Effector memory CD8-positive, alpha-beta T cell (primary cell): ENCODE measurements around the gene CDH3.

Experiments
- ATAC-seq: fragments of 150-1000 bp; cut with Tn5 transposase; replicated peaks from 2 replicates; pipeline ENCODE4 v1.10.0; 2021; ENCODE audit warnings: mild to moderate bottlenecking, moderate library complexity
- DNase-seq, 3 experiments: peaks; one replicate each; pipeline ENCODE4 v3.0.0; 2021
- H3K27ac Mint-ChIP-seq, 2 donors: one replicate each; pipeline ENCODE4 v1.8.0; 2022; ENCODE audit warnings: mild to moderate bottlenecking in 2 of 2, mixed read lengths in 2 of 2, moderate library complexity in 2 of 2
- H3K27me3 Mint-ChIP-seq, 2 donors: one replicate each; pipeline ENCODE4 v1.8.0; 2022; ENCODE audit warnings: mixed read lengths in 2 of 2
- H3K36me3 Mint-ChIP-seq: one replicate; pipeline ENCODE4 v1.8.0; 2022; ENCODE audit warnings: mild to moderate bottlenecking, moderate library complexity, mixed read lengths; ENCODE audit not compliant: insufficient read depth
- H3K4me1 Mint-ChIP-seq, 2 donors: one replicate each; pipeline ENCODE4 v1.8.0; 2022; ENCODE audit warnings: low read depth in 2 of 2, mixed read lengths in 2 of 2
- H3K4me3 Mint-ChIP-seq, 2 donors: one replicate each; pipeline ENCODE4 v1.8.0; 2022; ENCODE audit warnings: mild to moderate bottlenecking in 2 of 2, mixed read lengths in 2 of 2, moderate library complexity in 2 of 2
- H3K9me3 Mint-ChIP-seq, 2 donors: one replicate each; pipeline ENCODE4 v1.8.0; 2022; ENCODE audit warnings: mixed read lengths in 2 of 2

The CDH3 gene

DNA sequence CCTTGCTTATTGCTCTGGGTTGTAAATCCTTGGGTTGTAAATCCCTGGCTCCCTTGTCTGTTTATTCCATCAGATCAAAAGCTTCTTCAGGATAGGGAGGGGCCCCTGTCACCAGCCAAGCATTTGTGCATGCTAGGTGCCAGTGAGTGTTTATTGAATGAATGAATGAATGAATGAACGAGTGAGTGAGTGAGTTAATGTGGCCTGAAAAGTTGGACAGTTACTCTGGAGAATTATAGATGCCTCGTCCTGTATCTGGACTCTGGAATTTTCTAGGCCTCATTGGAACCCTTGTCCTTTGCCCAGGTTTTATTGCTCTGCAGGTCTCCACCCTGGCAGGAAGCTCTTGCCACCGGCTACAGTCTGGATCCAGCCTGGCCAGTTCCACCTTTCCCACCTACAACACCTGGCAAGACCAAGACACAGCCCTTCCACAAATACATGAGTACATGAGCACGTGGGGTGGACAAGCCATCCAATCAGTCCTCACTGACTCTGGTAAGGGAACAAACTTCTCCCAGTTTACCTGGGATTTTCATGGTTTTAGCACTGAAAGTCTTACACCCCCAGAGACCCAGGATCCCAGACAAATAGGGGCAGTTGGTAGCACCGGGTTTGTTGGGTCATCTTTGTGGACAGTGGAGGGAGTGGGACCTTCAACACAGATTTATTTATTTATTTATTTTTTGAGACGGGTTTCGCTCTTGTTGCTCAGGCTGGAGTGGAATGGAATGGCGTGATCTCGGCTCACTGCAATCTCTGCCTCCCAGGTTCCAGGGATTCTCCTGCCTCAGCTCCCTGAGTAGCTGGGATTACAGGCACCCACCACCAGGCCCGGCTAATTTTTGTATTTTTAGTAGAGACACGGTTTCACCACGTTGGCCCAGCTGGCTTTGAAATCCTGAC, 77.3 kb downstream of the CDH3 start:
- no peak overlapping the region for H3K4me3 Mint-ChIP-seq
- peaks cover 0 to 5% of the 10 kb centered on the region in 2 donors for H3K4me1 Mint-ChIP-seq
- H3K27me3 Mint-ChIP-seq = peaks cover 0 to 9% of the 10 kb centered on the region in 2 donors
- DNase-seq = no peak
- H3K9me3 Mint-ChIP-seq = no peaks in the 10 kb centered on the region
- no peak overlapping the region for H3K27ac Mint-ChIP-seq
- no peak for ATAC-seq
- no peaks in the 10 kb centered on the region for H3K36me3 Mint-ChIP-seq

DNA sequence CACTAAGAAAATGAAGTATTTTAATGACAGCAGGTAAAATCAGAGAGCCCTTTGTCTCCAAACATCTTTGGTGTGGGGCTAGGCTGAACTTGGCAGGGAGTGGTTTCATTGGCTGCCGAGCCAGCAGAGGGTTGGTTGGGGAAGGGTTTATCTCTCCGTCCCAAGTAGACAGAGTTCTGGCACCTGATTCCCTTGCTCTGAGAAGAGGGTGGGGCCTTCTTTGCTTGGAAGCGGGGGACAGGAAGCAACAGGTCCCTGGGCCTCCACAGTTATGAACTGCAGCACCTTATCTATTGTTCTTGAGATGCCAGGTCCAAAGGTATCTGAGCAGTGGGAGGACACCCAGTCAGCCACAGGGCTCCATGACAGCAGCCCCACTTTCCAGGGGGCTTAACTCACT, 79.7 kb downstream of the CDH3 start:
- Mint-ChIP-seq H3K36me3 (no peaks in the 10 kb centered on the region), H3K9me3 (no peaks in the 10 kb centered on the region), H3K4me3 (no peak overlapping the region), H3K27ac (no peak overlapping the region), H3K27me3 (peaks cover 6 to 27% of the 10 kb centered on the region in 2 donors), H3K4me1 (peaks cover 0 to 5% of the 10 kb centered on the region in 2 donors)
- DNase-seq (no peak), ATAC-seq (no peak)

DNA sequence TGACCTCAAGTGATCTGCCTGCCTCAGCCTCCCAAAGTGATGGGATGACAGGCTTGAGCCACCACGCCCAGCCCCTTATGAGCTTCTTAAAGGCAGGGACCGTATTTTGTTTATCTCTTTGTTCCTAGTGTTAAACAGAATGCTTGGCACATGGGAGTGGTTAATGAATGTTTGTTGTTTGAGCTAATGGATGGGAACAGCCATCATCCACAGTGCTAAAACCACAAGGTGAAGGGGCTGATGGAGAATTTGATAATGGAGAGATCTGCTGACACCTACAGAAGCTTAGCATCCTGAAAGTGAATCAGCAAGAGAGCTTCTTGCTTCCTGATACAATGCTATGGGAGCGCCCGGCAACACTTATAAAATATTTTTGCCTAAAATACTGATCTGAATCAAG, 83.4 kb downstream of the CDH3 start:
- ATAC-seq = no peak
- no peaks in the 10 kb centered on the region for H3K36me3 Mint-ChIP-seq

DNA sequence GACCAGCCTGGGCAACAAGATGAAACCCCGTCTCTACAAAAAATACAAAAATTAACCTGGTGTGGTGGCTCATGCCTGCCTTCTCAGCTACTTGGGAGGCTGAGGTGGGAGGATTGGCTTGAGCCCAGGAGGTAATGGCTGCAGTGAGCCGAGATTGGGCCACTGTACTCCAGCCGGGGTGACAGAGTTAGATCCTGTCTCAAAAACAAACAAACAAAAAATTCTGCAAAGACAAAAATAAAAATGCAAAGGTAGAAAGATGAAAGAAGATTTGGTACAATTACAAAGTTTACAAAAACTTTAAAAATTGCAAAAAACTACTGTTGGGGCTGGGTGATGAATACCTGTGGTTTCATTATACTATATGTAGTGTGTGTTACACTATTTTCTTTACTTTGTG, 86.5 kb downstream of the CDH3 start:
- no peak overlapping the region for H3K4me3 Mint-ChIP-seq
- no peak overlapping the region for H3K27ac Mint-ChIP-seq
- no peaks in the 10 kb centered on the region for H3K4me1 Mint-ChIP-seq
- ATAC-seq (no peak), DNase-seq (no peak)
- peaks cover 21 to 69% of the 10 kb centered on the region in 2 donors for H3K27me3 Mint-ChIP-seq
- H3K9me3 Mint-ChIP-seq = no peaks in the 10 kb centered on the region
- H3K36me3 Mint-ChIP-seq = no peaks in the 10 kb centered on the region

More for the DNA sequence above, 83.4 kb downstream of the CDH3 start:
- no peaks in the 10 kb centered on the region for H3K4me1 Mint-ChIP-seq
- H3K9me3 Mint-ChIP-seq = no peaks in the 10 kb centered on the region
- H3K4me3 Mint-ChIP-seq = no peak overlapping the region
- H3K27me3 Mint-ChIP-seq = peaks cover 7 to 41% of the 10 kb centered on the region in 2 donors
- no peak for DNase-seq
- no peak overlapping the region for H3K27ac Mint-ChIP-seq

DNA sequence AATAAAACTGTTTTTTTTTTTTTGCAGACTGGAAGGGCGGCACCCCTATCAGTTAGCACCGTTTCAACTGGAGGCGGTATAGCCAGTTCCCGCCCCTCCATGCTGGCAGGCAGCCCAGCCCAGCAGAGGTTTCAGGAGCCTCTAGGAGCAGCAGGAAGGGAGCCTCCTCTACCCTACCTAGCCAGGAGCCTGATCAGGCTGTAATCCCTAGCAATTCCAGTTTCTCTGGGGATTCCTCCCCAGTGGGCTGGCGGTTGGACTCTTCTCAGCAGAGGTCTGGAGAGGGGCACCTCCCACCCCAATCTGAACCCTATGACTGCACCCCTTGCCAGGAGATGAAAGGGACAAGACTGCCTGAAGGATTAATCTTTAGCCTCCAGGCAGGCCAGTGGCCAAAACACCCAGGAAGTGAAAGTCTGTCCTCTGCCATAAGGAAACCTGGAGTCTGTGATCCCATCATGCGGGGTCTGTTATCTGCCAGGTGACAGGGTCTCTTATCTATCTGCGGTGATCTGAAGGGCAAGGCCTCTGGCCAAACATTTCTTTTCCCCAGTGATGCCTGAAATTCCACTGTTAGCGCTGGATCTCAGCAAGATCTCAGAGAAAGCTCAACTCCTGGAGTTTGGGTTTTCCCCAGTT, 87.1 kb downstream of the CDH3 start:
- no peaks in the 10 kb centered on the region for H3K9me3 Mint-ChIP-seq
- H3K36me3 Mint-ChIP-seq = no peaks in the 10 kb centered on the region
- DNase-seq (no peak), ATAC-seq (no peak)
- no peak overlapping the region for H3K4me3 Mint-ChIP-seq
- peaks cover 24 to 69% of the 10 kb centered on the region in 2 donors for H3K27me3 Mint-ChIP-seq
- peaks cover 0 to 2% of the 10 kb centered on the region in 2 donors for H3K4me1 Mint-ChIP-seq
- no peak overlapping the region for H3K27ac Mint-ChIP-seq

DNA sequence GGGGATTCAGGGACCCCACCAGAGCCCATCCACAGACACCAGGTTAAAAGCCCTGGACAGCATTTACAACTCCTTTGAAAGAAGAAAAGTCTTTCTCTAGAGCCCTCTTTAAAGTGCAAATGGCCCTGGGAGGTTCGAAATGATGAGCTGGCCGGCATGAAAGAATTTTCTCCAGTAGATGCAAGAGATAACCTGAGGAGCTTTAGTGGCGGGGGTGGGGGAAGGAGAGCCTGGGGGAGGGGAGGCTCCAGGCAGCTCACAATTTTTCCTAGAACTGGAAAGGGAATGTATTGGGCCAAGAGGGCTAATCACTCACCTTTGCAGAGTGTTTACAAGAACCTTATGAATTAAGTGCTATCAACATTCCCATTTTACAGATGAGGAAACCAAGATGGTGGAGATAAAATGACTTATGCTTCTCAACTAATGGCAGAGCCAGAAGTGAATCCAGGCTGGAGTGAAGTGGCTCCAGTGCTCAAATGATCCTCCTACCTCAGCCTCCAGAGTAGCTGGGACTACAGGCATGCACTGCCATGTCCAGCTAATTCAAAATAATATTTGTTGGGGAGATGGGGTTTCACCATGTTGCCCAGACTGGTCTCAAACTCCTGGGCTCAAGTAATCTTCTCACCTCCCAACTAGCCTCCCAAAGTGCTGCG, 87.8 kb downstream of the CDH3 start:
- H3K27me3 Mint-ChIP-seq = peaks cover 29 to 72% of the 10 kb centered on the region in 2 donors

DNA sequence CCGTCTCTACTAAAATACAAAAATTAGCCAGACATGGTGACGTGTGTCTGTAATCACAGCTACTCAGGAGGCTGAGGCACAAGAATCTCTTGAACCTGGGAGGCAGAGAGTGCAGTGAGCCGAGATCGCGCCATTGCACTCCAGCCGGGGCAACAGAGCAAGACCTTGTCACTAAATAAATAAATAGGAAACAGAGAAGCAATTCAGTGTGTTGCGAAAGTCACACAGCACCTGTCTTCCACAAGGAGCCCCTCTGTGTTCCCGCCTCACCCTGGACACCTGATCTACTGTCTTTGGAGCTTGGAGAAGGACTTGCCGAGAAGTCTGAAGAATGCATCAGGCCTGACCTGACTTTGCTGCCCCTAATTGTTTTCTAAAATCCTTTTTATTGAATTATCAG, 88.5 kb downstream of the CDH3 start:
- Mint-ChIP-seq H3K9me3 (no peaks in the 10 kb centered on the region), H3K4me3 (no peak overlapping the region), H3K27me3 (peaks cover 31 to 74% of the 10 kb centered on the region in 2 donors), H3K4me1 (peaks cover 4% of the 10 kb centered on the region in 2 donors), H3K36me3 (no peaks in the 10 kb centered on the region), H3K27ac (no peak overlapping the region)
- DNase-seq = no peak
- no peak for ATAC-seq

More for the DNA sequence above, 87.8 kb downstream of the CDH3 start:
- Mint-ChIP-seq H3K4me3 (no peak overlapping the region), H3K4me1 (peaks cover 4% of the 10 kb centered on the region in 2 donors), H3K36me3 (no peaks in the 10 kb centered on the region), H3K27ac (no peak overlapping the region), H3K9me3 (no peaks in the 10 kb centered on the region)
- no peak for DNase-seq
- ATAC-seq = no peak

DNA sequence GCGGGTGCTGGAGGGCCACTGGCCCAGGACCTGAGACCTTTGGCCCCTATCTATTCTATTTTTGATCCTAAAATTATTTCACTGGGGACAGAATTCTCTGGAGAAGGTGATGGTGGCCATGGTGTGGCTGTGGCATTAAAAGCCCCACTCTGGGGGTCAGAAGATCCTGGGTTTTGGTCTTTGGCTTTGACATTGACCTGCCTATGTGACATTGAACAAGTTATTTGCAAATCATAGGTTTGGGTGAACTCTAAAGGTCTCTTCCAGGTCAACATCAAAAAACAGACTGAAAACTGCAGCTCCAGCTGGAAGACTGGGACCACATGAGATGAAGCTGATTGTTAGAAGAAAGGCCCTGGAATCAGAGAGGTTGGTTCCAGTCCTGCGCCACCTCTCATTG, 89.7 kb downstream of the CDH3 start:
- Mint-ChIP-seq H3K4me3 (no peak overlapping the region), H3K9me3 (no peaks in the 10 kb centered on the region), H3K4me1 (peaks cover 4% of the 10 kb centered on the region in 2 donors), H3K36me3 (no peaks in the 10 kb centered on the region), H3K27ac (no peak overlapping the region), H3K27me3 (peaks cover 31 to 67% of the 10 kb centered on the region in 2 donors)
- ATAC-seq (no peak), DNase-seq (no peak)

DNA sequence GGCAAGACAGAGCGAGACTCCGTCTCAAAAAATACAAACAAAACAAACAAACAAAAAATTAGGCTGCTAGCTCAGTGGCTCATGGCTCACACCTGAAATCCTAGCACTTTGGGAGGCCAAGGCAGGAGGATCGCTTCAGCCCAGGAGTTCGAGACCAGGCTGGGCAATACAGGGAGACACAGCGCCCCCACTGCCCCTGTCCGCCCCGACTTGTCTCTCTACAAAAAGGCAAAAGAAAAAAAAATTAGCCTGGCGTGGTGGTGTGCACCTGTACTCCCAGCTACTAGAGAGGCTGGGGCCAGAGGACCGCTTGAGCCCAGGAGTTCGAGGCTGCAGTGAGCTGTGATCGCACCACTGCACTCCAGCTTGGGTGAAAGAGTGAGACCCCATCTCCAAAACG, 91.5 kb downstream of the CDH3 start:
- Mint-ChIP-seq H3K27me3 (peaks cover 41 to 85% of the 10 kb centered on the region in 2 donors), H3K27ac (no peak overlapping the region), H3K4me1 (peaks cover 4% of the 10 kb centered on the region in 2 donors), H3K4me3 (peak overlapping the region; percentile 48 to 65), H3K36me3 (no peaks in the 10 kb centered on the region), H3K9me3 (no peaks in the 10 kb centered on the region)
- ATAC-seq = no peak
- no peak for DNase-seq

DNA sequence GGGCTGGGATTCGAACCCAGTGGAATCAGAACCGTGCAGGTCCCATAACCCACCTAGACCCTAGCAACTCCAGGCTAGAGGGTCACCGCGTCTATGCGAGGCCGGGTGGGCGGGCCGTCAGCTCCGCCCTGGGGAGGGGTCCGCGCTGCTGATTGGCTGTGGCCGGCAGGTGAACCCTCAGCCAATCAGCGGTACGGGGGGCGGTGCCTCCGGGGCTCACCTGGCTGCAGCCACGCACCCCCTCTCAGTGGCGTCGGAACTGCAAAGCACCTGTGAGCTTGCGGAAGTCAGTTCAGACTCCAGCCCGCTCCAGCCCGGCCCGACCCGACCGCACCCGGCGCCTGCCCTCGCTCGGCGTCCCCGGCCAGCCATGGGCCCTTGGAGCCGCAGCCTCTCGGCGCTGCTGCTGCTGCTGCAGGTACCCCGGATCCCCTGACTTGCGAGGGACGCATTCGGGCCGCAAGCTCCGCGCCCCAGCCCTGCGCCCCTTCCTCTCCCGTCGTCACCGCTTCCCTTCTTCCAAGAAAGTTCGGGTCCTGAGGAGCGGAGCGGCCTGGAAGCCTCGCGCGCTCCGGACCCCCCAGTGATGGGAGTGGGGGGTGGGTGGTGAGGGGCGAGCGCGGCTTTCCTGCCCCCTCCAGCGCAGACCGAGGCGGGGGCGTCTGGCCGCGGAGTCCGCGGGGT, 92.1 kb downstream of the CDH3 start, which contains the start of gene CDH1:
Gene CDH1 (plus strand): TSS at position 247 of the 684 bp plus-strand sequence. CDS start 124 bp downstream, at position 371.
- no peaks in the 10 kb centered on the region for H3K9me3 Mint-ChIP-seq
- H3K27ac Mint-ChIP-seq = no peak within 1 kb of the TSS
- peaks cover 4% of the 10 kb centered on the region in 2 donors for H3K4me1 Mint-ChIP-seq
- peak within 1 kb of the TSS; percentile 50 to 65 for H3K4me3 Mint-ChIP-seq
- peaks cover 41 to 83% of the 10 kb centered on the region in 2 donors for H3K27me3 Mint-ChIP-seq
- no peaks in the 10 kb centered on the region for H3K36me3 Mint-ChIP-seq
- peak; percentile 41 for ATAC-seq
- DNase-seq = peak; percentile 2 to 16 (median 7)

DNA sequence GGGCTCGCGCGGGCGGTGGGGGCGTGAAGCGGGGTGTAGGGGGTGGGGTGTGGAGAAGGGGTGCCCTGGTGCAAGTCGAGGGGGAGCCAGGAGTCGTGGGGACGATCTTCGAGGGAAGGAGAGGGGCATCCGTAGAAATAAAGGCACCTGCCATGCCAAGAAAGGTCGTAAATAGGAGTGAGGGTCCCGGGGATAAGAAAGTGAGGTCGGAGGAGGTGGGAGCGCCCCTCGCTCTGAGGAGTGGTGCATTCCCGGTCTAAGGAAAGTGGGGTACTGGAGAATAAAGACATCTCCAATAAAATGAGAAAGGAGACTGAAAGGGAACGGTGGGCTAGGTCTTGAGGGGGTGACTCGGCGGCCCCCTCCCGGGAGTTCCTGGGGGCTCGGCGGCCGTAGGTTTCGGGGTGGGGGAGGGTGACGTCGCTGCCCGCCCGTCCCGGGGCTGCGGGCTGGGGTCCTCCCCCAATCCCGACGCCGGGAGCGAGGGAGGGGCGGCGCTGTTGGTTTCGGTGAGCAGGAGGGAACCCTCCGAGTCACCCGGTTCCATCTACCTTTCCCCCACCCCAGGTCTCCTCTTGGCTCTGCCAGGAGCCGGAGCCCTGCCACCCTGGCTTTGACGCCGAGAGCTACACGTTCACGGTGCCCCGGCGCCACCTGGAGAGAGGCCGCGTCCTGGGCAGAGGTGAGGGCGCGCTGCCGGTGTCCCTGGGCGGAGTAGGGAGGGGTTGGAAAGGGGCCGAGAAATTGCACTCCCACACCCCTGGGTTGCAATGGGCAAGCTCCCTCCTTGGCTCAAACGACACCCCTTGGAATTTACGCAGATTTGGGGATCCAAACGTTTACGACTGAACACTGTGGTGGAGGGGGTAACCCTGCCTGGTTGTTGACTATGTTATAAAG, 92.9 kb downstream of the CDH3 start:
- Mint-ChIP-seq H3K27ac (no peak overlapping the region), H3K4me1 (peaks cover 4% of the 10 kb centered on the region in 2 donors), H3K4me3 (peak overlapping the region; percentile 50 to 65), H3K36me3 (no peaks in the 10 kb centered on the region), H3K27me3 (peaks cover 41 to 75% of the 10 kb centered on the region in 2 donors), H3K9me3 (no peaks in the 10 kb centered on the region)
- DNase-seq (no peak), ATAC-seq (no peak)

DNA sequence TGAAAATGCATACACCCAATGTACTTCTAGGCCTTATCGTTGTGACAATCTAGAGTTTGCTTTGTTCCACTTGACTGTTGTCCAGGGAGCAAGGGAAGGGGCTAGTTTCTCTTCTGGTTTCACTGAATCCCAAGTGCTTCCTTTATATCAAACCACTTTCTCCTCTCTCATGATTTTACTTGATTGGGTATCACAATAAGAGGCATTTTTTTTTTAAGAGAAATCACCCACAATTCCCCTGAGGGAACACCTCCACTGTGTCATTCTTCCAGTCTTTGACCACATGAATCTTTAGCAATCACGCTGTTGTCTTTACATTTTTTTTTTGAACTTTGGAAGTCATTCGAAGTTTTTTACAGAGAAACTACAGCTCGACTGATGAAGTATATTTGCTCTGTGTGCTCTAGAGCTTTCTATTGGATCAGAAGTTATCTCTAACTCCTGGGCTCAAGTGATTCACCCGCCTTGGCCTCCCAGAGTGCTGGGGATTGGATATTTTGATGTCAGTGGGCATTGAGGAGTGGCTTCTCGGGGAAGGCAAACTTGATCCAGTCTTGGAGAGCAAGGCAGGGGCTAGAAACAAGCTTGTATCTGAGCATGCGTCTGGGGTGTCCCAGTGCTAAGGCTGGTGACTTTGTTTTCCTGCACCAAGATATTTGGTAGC, 95.0 kb downstream of the CDH3 start:
- H3K9me3 Mint-ChIP-seq = no peaks in the 10 kb centered on the region
- no peak overlapping the region for H3K4me3 Mint-ChIP-seq
- no peak for ATAC-seq
- H3K27ac Mint-ChIP-seq = no peak overlapping the region
- no peak for DNase-seq
- peaks cover 4% of the 10 kb centered on the region in 2 donors for H3K4me1 Mint-ChIP-seq
- H3K36me3 Mint-ChIP-seq = no peaks in the 10 kb centered on the region
- peaks cover 44 to 64% of the 10 kb centered on the region in 2 donors for H3K27me3 Mint-ChIP-seq
